HG02678 (cell line): ENCODE data around the gene MRFAP1.
"Not testable (repeated sequence)": the region's sequence is repeated elsewhere in the genome, so short reads cannot be mapped to it uniquely, and the experiment has no call there.

Source experiments
- ATAC-seq: cut with Tn5 transposase; IDR thresholded peaks from one replicate; pipeline ENCODE4 v1.9.1; 2021; ENCODE audit warnings: mild to moderate bottlenecking, moderate library complexity; ENCODE audit not compliant: unreplicated experiment

Gene MRFAP1

GRCh38 chr4:6633091-6633906, 7.2 kb upstream of the MRFAP1 start:
- ATAC-seq: no peak

GRCh38 chr4:6634746-6635145, 5.7 kb upstream of the MRFAP1 start:
- no peak for ATAC-seq

- no peak for ATAC-seq
Observed at GRCh38 chr4:6639137-6639680, 1.3 kb upstream of the MRFAP1 start.

GRCh38 chr4:6641164-6641970, 882 bp downstream of the MRFAP1 start:
- ATAC-seq: peak; percentile 22

- ATAC-seq: no peak
Observed at GRCh38 chr4:6641971-6642320, 1.5 kb downstream of the MRFAP1 start.

- ATAC-seq: no peak
Observed at GRCh38 chr4:6643141-6643847, 2.8 kb downstream of the MRFAP1 start.

GRCh38 chr4:6644792-6645530, 4.5 kb downstream of the MRFAP1 start:
- ATAC-seq: no peak

GRCh38 chr4:6647169-6647568, 6.7 kb downstream of the MRFAP1 start:
- no peak for ATAC-seq

GRCh38 chr4:6647582-6648230, 7.2 kb downstream of the MRFAP1 start:
- no peak for ATAC-seq

- no peak for ATAC-seq
Observed at GRCh38 chr4:6649216-6649615, 8.7 kb downstream of the MRFAP1 start.

- ATAC-seq: not testable (repeated sequence)
Observed at GRCh38 chr4:6654211-6654610, 13.7 kb downstream of the MRFAP1 start.

- not testable (repeated sequence) for ATAC-seq
Observed at GRCh38 chr4:6655291-6655690, 14.8 kb downstream of the MRFAP1 start.

GRCh38 chr4:6655924-6656323, 15.4 kb downstream of the MRFAP1 start:
- no peak for ATAC-seq

GRCh38 chr4:6657242-6658208, 17.0 kb downstream of the MRFAP1 start:
- ATAC-seq: no peak

- ATAC-seq: no peak
Observed at GRCh38 chr4:6658209-6658595, 17.7 kb downstream of the MRFAP1 start.

GRCh38 chr4:6658597-6659075, 18.2 kb downstream of the MRFAP1 start:
- no peak for ATAC-seq

- ATAC-seq: no peak
Observed at GRCh38 chr4:6659897-6660296, 19.4 kb downstream of the MRFAP1 start.

- no peak for ATAC-seq
Observed at GRCh38 chr4:6660430-6660829, 19.9 kb downstream of the MRFAP1 start.

GRCh38 chr4:6662591-6662990, 22.1 kb downstream of the MRFAP1 start:
- ATAC-seq: no peak
